NCI-H226 (cell line): Measurements from ENCODE around the gene LRRTM2.

ENCODE experiments used
- DNase-seq: peaks from one replicate; pipeline ENCODE4 v3.0.0-alpha.2; 2015

Gene LRRTM2

GRCh38 chr5:138878437-138879235 lies 3.5 kb upstream of the LRRTM2 start:
- DNase-seq = no peak

GRCh38 chr5:138876811-138877210 lies 1.7 kb upstream of the LRRTM2 start:
- DNase-seq = no peak

- no peak for DNase-seq
Observed at GRCh38 chr5:138875946-138876345, 811 bp upstream of the LRRTM2 start.

- no peak for DNase-seq
Observed at GRCh38 chr5:138875552-138875875, 379 bp upstream of the LRRTM2 start.

GRCh38 chr5:138874241-138874640 lies 894 bp downstream of the LRRTM2 start:
- DNase-seq = no peak

GRCh38 chr5:138873466-138874221 lies 1.5 kb downstream of the LRRTM2 start:
- DNase-seq = no peak

- no peak for DNase-seq
Observed at GRCh38 chr5:138872841-138873465, 2.2 kb downstream of the LRRTM2 start.

- no peak for DNase-seq
Observed at GRCh38 chr5:138870611-138871010, 4.5 kb downstream of the LRRTM2 start.

- no peak for DNase-seq
Observed at GRCh38 chr5:138869763-138870500, 5.2 kb downstream of the LRRTM2 start.

GRCh38 chr5:138869038-138869437 lies 6.1 kb downstream of the LRRTM2 start:
- no peak for DNase-seq

- no peak for DNase-seq
Observed at GRCh38 chr5:138867011-138867410, 8.1 kb downstream of the LRRTM2 start.

GRCh38 chr5:138853132-138853531 lies 22.0 kb downstream of the LRRTM2 start:
- no peak for DNase-seq

- DNase-seq = no peak
Observed at GRCh38 chr5:138850865-138851435, 24.2 kb downstream of the LRRTM2 start.

GRCh38 chr5:138849882-138850281 lies 25.3 kb downstream of the LRRTM2 start:
- DNase-seq = no peak

- DNase-seq = peak; percentile 22
Observed at GRCh38 chr5:138849439-138849838, 25.7 kb downstream of the LRRTM2 start.

GRCh38 chr5:138844812-138845513 lies 30.2 kb downstream of the LRRTM2 start:
- DNase-seq = peak; percentile 56

GRCh38 chr5:138844125-138844461 lies 31.0 kb downstream of the LRRTM2 start:
- DNase-seq = no peak

GRCh38 chr5:138843316-138844124 lies 31.6 kb downstream of the LRRTM2 start:
- no peak for DNase-seq

GRCh38 chr5:138841531-138841930 lies 33.6 kb downstream of the LRRTM2 start:
- no peak for DNase-seq

GRCh38 chr5:138840103-138840502 lies 35.0 kb downstream of the LRRTM2 start:
- no peak for DNase-seq

GRCh38 chr5:138837160-138837559 lies 38.0 kb downstream of the LRRTM2 start:
- no peak for DNase-seq
